Hair follicle dermal papilla cell (primary cell): ENCODE results near the gene CLEC4D. TPM values are rescaled to one million over a fixed set of nuclear protein-coding genes. Genes with fewer than 3 reads are reported as not detected.

Experiments used
- small RNA-seq: library from RNA; depleted of rRNA; stranded (forward); fragments of <200 nt; gene quantifications from one replicate; pipeline ENCODE3, GENCODE V24; 2012
- total RNA-seq: library from RNA; depleted of rRNA; stranded (reverse); fragments of >200 nt; gene quantifications from 2 replicates; pipeline ENCODE4 v1.2.3, GENCODE V29; 2012

CLEC4D gene
- total RNA-seq: not detected in 2 replicates

GRCh38 chr12:8513256-8513655 is at the start of gene CLEC4D:
Gene CLEC4D (plus strand): TSS chr12:8513503. CDS start chr12:8513733, 230 bp downstream.

GRCh38 chr12:8540831-8541230 is 27.5 kb downstream of the CLEC4D start, which contains the start of gene CLEC4E:
Gene CLEC4E (minus strand): TSS chr12:8540905. CDS start chr12:8540797, 108 bp downstream.

Small RNAs within 50 kb of the gene (small RNA-seq; reads per million reads assigned to genes)
- gene RNU6-275P: not detected

Other genes with a start within 250 kb of the CLEC4D start
- not detected in 2 replicates for gene CLEC6A, start 57.5 kb upstream of the CLEC4D start, total RNA-seq
- gene CLEC4E, start 27.4 kb downstream of the CLEC4D start, total RNA-seq: not detected in 2 replicates
- gene AICDA, start 99.4 kb downstream of the CLEC4D start, total RNA-seq: not detected in 2 replicates
- 200 and 206 TPM in 2 replicates for gene MFAP5, start 149.3 kb downstream of the CLEC4D start, total RNA-seq
- gene RIMKLB, start 184.5 kb downstream of the CLEC4D start, total RNA-seq: 34.5 and 35.9 TPM in 2 replicates